WERI-Rb-1 (cell line): ENCODE results near the gene ATP2C2.

Experiments
- DNase-seq: peaks from one replicate; pipeline ENCODE4 v3.0.0-alpha.2; 2020
- H3K27ac ChIP-seq: fragments of 250-450 bp; sonication (Bioruptor Pico); 2 replicates; pipeline ENCODE4 v1.5.1; 2020; ENCODE audit warnings: mild to moderate bottlenecking, moderate library complexity
- H3K27me3 ChIP-seq: fragments of 250-450 bp; sonication (Bioruptor Pico); 2 replicates; pipeline ENCODE4 v1.5.1; 2021; ENCODE audit warnings: mild to moderate bottlenecking, low read depth, moderate library complexity; ENCODE audit not compliant: insufficient read depth, severe bottlenecking
- H3K36me3 ChIP-seq: fragments of 250-450 bp; sonication (Bioruptor Pico); 2 replicates; pipeline ENCODE4 v1.5.1; 2020; ENCODE audit warnings: mild to moderate bottlenecking, moderate library complexity
- H3K4me3 ChIP-seq: 2 replicates; pipeline ENCODE4 v1.5.1; 2011; ENCODE audit warnings: low read depth, mild to moderate bottlenecking, control low read depth, low read length
- H3K9me3 ChIP-seq: fragments of 250-450 bp; sonication (Bioruptor Pico); 2 replicates; pipeline ENCODE4 v1.5.1; 2021; ENCODE audit warnings: mild to moderate bottlenecking, moderate library complexity; ENCODE audit not compliant: severe bottlenecking
- CTCF ChIP-seq: IDR thresholded peaks from 2 replicates; pipeline ENCODE4 v1.5.1; 2011; ENCODE audit warnings: low read depth, mild to moderate bottlenecking, control low read depth, inconsistent platforms, low read length

Gene ATP2C2

GRCh38 chr16:84462296-84463210 is 94.2 kb downstream of the ATP2C2 start:
- TF ChIP-seq CTCF, result no peak
- Histone ChIP-seq H3K9me3 (no peaks in the 10 kb centered on the region), H3K4me3 (no peak overlapping the region), H3K36me3 (no peaks in the 10 kb centered on the region), H3K27me3 (no peaks in the 10 kb centered on the region), H3K27ac (no peak overlapping the region)
- no peak for DNase-seq

- H3K27me3 ChIP-seq, result no peaks in the 10 kb centered on the region
- no peak for TF ChIP-seq CTCF
- no peaks in the 10 kb centered on the region for H3K9me3 ChIP-seq
- H3K4me3 ChIP-seq, result no peak overlapping the region
- H3K27ac ChIP-seq, result no peak overlapping the region
- H3K36me3 ChIP-seq, result no peaks in the 10 kb centered on the region
- no peak for DNase-seq
Observed at GRCh38 chr16:84463221-84463620, 94.9 kb downstream of the ATP2C2 start.

GRCh38 chr16:84464116-84464515 is 95.8 kb downstream of the ATP2C2 start:
- Histone ChIP-seq H3K4me3 (no peak overlapping the region), H3K27me3 (no peaks in the 10 kb centered on the region), H3K9me3 (no peaks in the 10 kb centered on the region), H3K27ac (no peak overlapping the region), H3K36me3 (no peaks in the 10 kb centered on the region)
- TF ChIP-seq CTCF, result no peak
- DNase-seq, result no peak

GRCh38 chr16:84465154-84465553 is 96.8 kb downstream of the ATP2C2 start:
- Histone ChIP-seq H3K9me3 (no peaks in the 10 kb centered on the region), H3K27ac (no peak overlapping the region), H3K36me3 (no peaks in the 10 kb centered on the region), H3K27me3 (no peaks in the 10 kb centered on the region), H3K4me3 (no peak overlapping the region)
- DNase-seq, result no peak
- TF ChIP-seq CTCF, result no peak

GRCh38 chr16:84466692-84467091 is 98.4 kb downstream of the ATP2C2 start:
- H3K36me3 ChIP-seq, result no peaks in the 10 kb centered on the region
- no peak overlapping the region for H3K27ac ChIP-seq
- no peak for DNase-seq

More at GRCh38 chr16:84466692-84467091, 98.4 kb downstream of the ATP2C2 start:
- H3K4me3 ChIP-seq, result no peak overlapping the region
- H3K27me3 ChIP-seq, result no peaks in the 10 kb centered on the region
- no peak for TF ChIP-seq CTCF
- H3K9me3 ChIP-seq, result no peaks in the 10 kb centered on the region
